ENCODE results near the gene RTP4. TPM values are rescaled to one million over a fixed set of nuclear protein-coding genes. Genes with fewer than 3 reads are reported as not detected.

The RTP4 gene, protein sequence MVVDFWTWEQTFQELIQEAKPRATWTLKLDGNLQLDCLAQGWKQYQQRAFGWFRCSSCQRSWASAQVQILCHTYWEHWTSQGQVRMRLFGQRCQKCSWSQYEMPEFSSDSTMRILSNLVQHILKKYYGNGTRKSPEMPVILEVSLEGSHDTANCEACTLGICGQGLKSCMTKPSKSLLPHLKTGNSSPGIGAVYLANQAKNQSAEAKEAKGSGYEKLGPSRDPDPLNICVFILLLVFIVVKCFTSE
- 2.8 and 3.3 TPM in 2 replicates for total RNA-seq

GRCh38 chr3:187368251-187369088 lies at the start of gene RTP4:
Gene RTP4 (plus strand): TSS chr3:187368385. CDS start chr3:187368442, 57 bp downstream.

Other genes with a start within 250 kb of the RTP4 start
- 6.8 and 12.5 TPM in 2 replicates for gene RPL39L, start 228.9 kb upstream of the RTP4 start, total RNA-seq
- gene RTP1, start 170.9 kb upstream of the RTP4 start, total RNA-seq, result not detected in 2 replicates
- gene MASP1, start 76.6 kb upstream of the RTP4 start, total RNA-seq, result 115 and 204 TPM in 2 replicates

Measured in hair follicle dermal papilla cell (primary cell).